Measurements from ENCODE around the gene IFT80. TPM values are rescaled to one million over a fixed set of nuclear protein-coding genes. Genes with fewer than 3 reads are reported as not detected.

The IFT80 gene
- total RNA-seq, 1 experiment from 2014 or later: 26.3 TPM

DNA sequence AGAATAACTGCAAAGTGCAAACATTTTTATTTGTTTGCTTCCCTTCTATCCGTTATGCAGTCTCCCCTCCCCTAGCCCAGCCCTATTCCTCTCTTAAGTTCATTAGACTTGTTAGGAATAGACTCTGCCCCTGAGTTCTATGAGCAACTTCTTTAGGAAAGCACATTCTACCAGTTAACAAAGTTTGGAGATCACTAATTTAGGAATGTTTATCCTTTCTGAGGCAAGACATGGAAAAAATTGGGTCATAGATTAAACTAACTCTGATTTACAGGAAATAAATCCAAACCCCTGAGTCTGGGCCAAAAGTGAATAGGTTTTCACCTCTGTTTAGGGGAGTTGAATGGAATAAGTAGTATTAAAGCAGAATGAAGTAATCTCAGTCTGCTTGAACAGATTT, 139.4 kb downstream of the IFT80 start:
- POLR2A ChIA-PET: no interaction called here
- RAD21 ChIA-PET (ENCODE audit: low non-redundant PET in 1 of 2, low total read pairs in 2 of 2, uncharacterized antibody in 2 of 2, unreplicated experiment in 2 of 2): no interaction called here
- H3K4me3 ChIP-seq (replicated peaks in 1 of 2; ENCODE audit: low read depth in 1 of 2, low read length in 2 of 2): no peak overlapping the region
- no peak overlapping the region for H2AFZ ChIP-seq (ENCODE audit: low read depth, low read length, poor library complexity, severe bottlenecking)
- H3K4me2 ChIP-seq (ENCODE audit: low read length): no peak overlapping the region
- CTCF ChIA-PET: no interaction called here
- H3K9me3 ChIP-seq (ENCODE audit: control insufficient read depth in 1 of 2, insufficient read depth in 1 of 2, low read depth in 1 of 2, low read length in 2 of 2): no peaks in the 10 kb centered on the region
- TF ChIP-seq ZNF274 (IDR thresholded peaks at IDR 0.05; ENCODE audit: low read depth, low read length) (no peak), TCF7L2 (IDR thresholded peaks at IDR 0.05; ENCODE audit: borderline replicate concordance, extremely low read depth, insufficient read depth, insufficient read length) (no peak), YY1 (IDR thresholded peaks at IDR 0.05; ENCODE audit: extremely low read depth, insufficient replicate concordance, low read depth, low read length) (no peak), CTCF (IDR thresholded peaks at IDR 0.05 in 2 of 3, conservative IDR thresholded peaks at IDR 0.05 in 1 of 3; ENCODE audit: borderline replicate concordance in 1 of 3, insufficient read depth in 1 of 3, low read depth in 2 of 3, low read length in 2 of 3) (no peak)
- TF ChIP-seq, protein P1, sequence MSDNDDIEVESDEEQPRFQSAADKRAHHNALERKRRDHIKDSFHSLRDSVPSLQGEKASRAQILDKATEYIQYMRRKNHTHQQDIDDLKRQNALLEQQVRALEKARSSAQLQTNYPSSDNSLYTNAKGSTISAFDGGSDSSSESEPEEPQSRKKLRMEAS (IDR thresholded peaks at IDR 0.05): no peak
- no peaks in the 10 kb centered on the region for H3K9me2 ChIP-seq (ENCODE audit: insufficient read depth)
- no peaks in the 10 kb centered on the region for H4K20me1 ChIP-seq (ENCODE audit: insufficient read depth)
- intact Hi-C loops (cut with micrococcal nuclease): no loop called here
- H3K9ac ChIP-seq (ENCODE audit: low read length): no peak overlapping the region
- no TSS peak for BruUV-seq (replicated peaks)
- no peak overlapping the region for H3K27ac ChIP-seq (ENCODE audit: low read depth, low read length)
- H3K4me1 ChIP-seq (ENCODE audit: control insufficient read depth in 1 of 2, insufficient read depth in 2 of 2, low read length in 2 of 2): no peaks in the 10 kb centered on the region
- H3K79me2 ChIP-seq (ENCODE audit: insufficient read depth, low read length): no peaks in the 10 kb centered on the region
- ATAC-seq: no peak
- no peak for DNase-seq (ENCODE audit: low read depth, low spot score)
- H3K36me3 ChIP-seq (ENCODE audit: control insufficient read depth in 1 of 2, insufficient read depth in 2 of 2, low read length in 2 of 2): no peaks in the 10 kb centered on the region
- no peaks in the 10 kb centered on the region for H3K27me3 ChIP-seq (ENCODE audit: insufficient read depth, low read length)

GRCh38 chr3:160257606-160258005, 141.4 kb downstream of the IFT80 start:
- no peaks in the 10 kb centered on the region for H3K27me3 ChIP-seq (ENCODE audit: insufficient read depth, low read length)
- no peak overlapping the region for H3K9ac ChIP-seq (ENCODE audit: low read length)
- ChIA-PET RAD21 (ENCODE audit: low non-redundant PET in 1 of 2, low total read pairs in 2 of 2, uncharacterized antibody in 2 of 2, unreplicated experiment in 2 of 2) (no interaction called here), POLR2A (no interaction called here), CTCF (no interaction called here)
- H3K27ac ChIP-seq (ENCODE audit: low read depth, low read length): no peak overlapping the region
- DNase-seq (ENCODE audit: low read depth, low spot score) (no peak), ATAC-seq (no peak)
- no peak for TF ChIP-seq EGR1 (IDR thresholded peaks at IDR 0.05; ENCODE audit: low read depth)
- no peak for TF ChIP-seq ZNF274 (IDR thresholded peaks at IDR 0.05; ENCODE audit: low read depth, low read length)
- TF ChIP-seq CTCF (IDR thresholded peaks at IDR 0.05 in 2 of 3, conservative IDR thresholded peaks at IDR 0.05 in 1 of 3; ENCODE audit: borderline replicate concordance in 1 of 3, insufficient read depth in 1 of 3, low read depth in 2 of 3, low read length in 2 of 3): no peak
- TF ChIP-seq ZFX (IDR thresholded peaks at IDR 0.05): no peak
- TF ChIP-seq EZH2phosphoT487 (IDR thresholded peaks at IDR 0.05; ENCODE audit: borderline replicate concordance): no peak
- no peak for TF ChIP-seq CBX3 (IDR thresholded peaks at IDR 0.05; ENCODE audit: low read depth)
- TF ChIP-seq, protein P2, sequence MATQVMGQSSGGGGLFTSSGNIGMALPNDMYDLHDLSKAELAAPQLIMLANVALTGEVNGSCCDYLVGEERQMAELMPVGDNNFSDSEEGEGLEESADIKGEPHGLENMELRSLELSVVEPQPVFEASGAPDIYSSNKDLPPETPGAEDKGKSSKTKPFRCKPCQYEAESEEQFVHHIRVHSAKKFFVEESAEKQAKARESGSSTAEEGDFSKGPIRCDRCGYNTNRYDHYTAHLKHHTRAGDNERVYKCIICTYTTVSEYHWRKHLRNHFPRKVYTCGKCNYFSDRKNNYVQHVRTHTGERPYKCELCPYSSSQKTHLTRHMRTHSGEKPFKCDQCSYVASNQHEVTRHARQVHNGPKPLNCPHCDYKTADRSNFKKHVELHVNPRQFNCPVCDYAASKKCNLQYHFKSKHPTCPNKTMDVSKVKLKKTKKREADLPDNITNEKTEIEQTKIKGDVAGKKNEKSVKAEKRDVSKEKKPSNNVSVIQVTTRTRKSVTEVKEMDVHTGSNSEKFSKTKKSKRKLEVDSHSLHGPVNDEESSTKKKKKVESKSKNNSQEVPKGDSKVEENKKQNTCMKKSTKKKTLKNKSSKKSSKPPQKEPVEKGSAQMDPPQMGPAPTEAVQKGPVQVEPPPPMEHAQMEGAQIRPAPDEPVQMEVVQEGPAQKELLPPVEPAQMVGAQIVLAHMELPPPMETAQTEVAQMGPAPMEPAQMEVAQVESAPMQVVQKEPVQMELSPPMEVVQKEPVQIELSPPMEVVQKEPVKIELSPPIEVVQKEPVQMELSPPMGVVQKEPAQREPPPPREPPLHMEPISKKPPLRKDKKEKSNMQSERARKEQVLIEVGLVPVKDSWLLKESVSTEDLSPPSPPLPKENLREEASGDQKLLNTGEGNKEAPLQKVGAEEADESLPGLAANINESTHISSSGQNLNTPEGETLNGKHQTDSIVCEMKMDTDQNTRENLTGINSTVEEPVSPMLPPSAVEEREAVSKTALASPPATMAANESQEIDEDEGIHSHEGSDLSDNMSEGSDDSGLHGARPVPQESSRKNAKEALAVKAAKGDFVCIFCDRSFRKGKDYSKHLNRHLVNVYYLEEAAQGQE (IDR thresholded peaks at IDR 0.05; ENCODE audit: low read depth): no peak
- BruUV-seq (replicated peaks): no TSS peak
- H3K4me1 ChIP-seq (ENCODE audit: control insufficient read depth in 1 of 2, insufficient read depth in 2 of 2, low read length in 2 of 2): no peaks in the 10 kb centered on the region
- intact Hi-C loops (cut with micrococcal nuclease): no loop called here
- H3K9me3 ChIP-seq (ENCODE audit: control insufficient read depth in 1 of 2, insufficient read depth in 1 of 2, low read depth in 1 of 2, low read length in 2 of 2): no peaks in the 10 kb centered on the region
- no peak overlapping the region for H3K4me3 ChIP-seq (replicated peaks in 1 of 2; ENCODE audit: low read depth in 1 of 2, low read length in 2 of 2)
- H3K4me2 ChIP-seq (ENCODE audit: low read length): no peak overlapping the region
- H3K79me2 ChIP-seq (ENCODE audit: insufficient read depth, low read length): no peaks in the 10 kb centered on the region
- no peaks in the 10 kb centered on the region for H4K20me1 ChIP-seq (ENCODE audit: insufficient read depth)
- H3K9me2 ChIP-seq (ENCODE audit: insufficient read depth): no peaks in the 10 kb centered on the region
- no peaks in the 10 kb centered on the region for H3K36me3 ChIP-seq (ENCODE audit: control insufficient read depth in 1 of 2, insufficient read depth in 2 of 2, low read length in 2 of 2)
- H2AFZ ChIP-seq (ENCODE audit: low read depth, low read length, poor library complexity, severe bottlenecking): no peak overlapping the region

Measured in HCT116 (cell line).